Mucosa of gallbladder (tissue), 1 donor: ENCODE results near the gene RHOA. TPM values are rescaled to one million over a fixed set of nuclear protein-coding genes. Genes with fewer than 3 reads are reported as not detected.

Source experiments
- DNase-seq: peaks from one replicate; pipeline ENCODE4 v3.0.0-alpha.2; 2020; ENCODE audit warnings: low spot score
- total RNA-seq: library from RNA; stranded (reverse); gene quantifications from one replicate; pipeline ENCODE4 v1.2.1, GENCODE V29; 2021
- donor health status: DM: no; HTN: no; CAD: no.

RHOA gene
- total RNA-seq, 1 donor from 2014 or later, result 386 TPM

- DNase-seq, result no peak
Measured at GRCh38 chr3:49327485-49327884, 84.3 kb downstream of the RHOA start.

GRCh38 chr3:49324768-49325167 lies 87.0 kb downstream of the RHOA start:
- DNase-seq, result no peak

- DNase-seq, result peak; percentile 70
Measured at GRCh38 chr3:49316696-49317457, 94.9 kb downstream of the RHOA start.

- no peak for DNase-seq
Measured at GRCh38 chr3:49313896-49314688, 97.7 kb downstream of the RHOA start.

- no peak for DNase-seq
Measured at GRCh38 chr3:49311283-49311682, 100.5 kb downstream of the RHOA start.

GRCh38 chr3:49310677-49311076 lies 101.1 kb downstream of the RHOA start:
- no peak for DNase-seq

Other genes starting within 250 kb of the RHOA start
- 21.6 TPM for gene CCDC71, start 245.6 kb downstream of the RHOA start, total RNA-seq
- 35.1 TPM for gene KLHDC8B, start 240.4 kb downstream of the RHOA start, total RNA-seq
- 5.0 TPM for gene C3orf62, start 134.7 kb downstream of the RHOA start, total RNA-seq
- gene USP4, start 71.9 kb downstream of the RHOA start, total RNA-seq, result 60.5 TPM
- gene GPX1, start 53.6 kb downstream of the RHOA start, total RNA-seq, result 296 TPM
- gene TCTA, start 447 bp upstream of the RHOA start, total RNA-seq, result 57.6 TPM
- 20.7 TPM for gene AMT, start 10.5 kb upstream of the RHOA start, total RNA-seq
- gene NICN1, start 17.3 kb upstream of the RHOA start, total RNA-seq, result 27.8 TPM
- 139 TPM for gene DAG1, start 58.3 kb upstream of the RHOA start, total RNA-seq
- gene BSN, start 142.5 kb upstream of the RHOA start, total RNA-seq, result 0.81 TPM